ENCODE results near the gene DDAH2. TPM values are rescaled to one million over a fixed set of nuclear protein-coding genes. Genes with fewer than 3 reads are reported as not detected.

The DDAH2 gene
- polyA plus RNA-seq, 4 donors: 163 to 243 (median 200) TPM

DNA sequence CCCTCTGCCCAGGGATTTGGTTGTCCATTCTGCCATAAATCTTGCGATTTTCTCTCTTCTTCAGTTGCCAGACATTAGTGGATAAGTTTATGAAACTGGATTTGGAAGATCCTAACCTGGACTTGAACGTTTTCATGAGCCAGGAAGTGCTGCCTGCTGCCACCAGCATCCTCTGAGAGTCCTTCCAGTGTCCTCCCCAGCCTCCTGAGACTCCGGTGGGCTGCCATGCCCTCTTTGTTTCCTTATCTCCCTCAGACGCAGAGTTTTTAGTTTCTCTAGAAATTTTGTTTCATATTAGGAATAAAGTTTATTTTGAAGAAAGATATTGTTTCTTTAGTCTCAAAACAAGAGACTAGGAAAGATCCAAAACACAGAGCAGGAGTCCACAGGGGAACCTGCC, 33.3 kb upstream of the DDAH2 start, which contains the start of gene SAPCD1:
TSS of gene SAPCD1 (plus strand) at position 301 of the 400 bp plus-strand sequence. CDS start 399 bp downstream, outside the sequence.
- no peak for DNase-seq (ENCODE audit: low read depth in 4 of 4, low spot score in 2 of 4)

DNA sequence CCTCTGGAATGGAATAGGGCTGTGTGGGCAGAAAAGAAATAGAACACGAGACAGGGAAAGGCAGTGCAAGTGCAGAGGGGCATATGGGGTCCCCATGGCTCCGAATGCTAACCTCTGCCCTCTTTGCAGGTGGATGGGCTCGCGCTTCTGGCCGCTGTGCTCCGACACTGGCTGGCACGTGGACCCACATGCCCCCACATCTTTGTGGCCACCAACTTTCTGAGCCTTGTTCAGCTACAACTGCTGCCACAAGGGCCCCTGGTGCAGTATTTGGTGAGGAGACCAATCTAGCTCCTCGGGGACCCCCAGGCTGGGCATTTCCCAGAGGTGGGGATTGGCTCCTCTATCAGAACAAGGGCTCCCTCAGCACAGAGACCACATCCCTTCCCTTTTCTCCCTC, 32.2 kb upstream of the DDAH2 start:
- no peak for DNase-seq (ENCODE audit: low read depth in 4 of 4, low spot score in 2 of 4)

DNA sequence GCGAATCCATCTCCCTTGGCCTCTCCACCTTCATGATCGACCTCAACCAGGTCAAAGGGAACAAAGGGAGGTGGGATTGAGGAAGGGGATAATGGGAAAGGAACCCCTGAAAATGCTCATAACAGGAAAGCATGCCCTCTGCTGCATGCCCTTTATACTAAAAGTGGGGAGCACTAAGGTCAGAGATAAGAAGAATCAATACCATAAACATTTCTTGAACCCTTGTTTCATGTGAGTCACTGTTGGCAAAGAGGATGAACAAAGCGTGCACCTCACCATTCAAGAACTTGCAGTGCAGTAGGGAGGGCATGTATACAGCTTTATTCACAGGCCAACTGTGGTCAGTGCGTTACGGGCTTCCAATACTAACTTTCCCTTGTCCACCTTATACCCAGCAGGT, 31.7 kb upstream of the DDAH2 start:
- DNase-seq (ENCODE audit: low read depth in 4 of 4, low spot score in 2 of 4): no peak

DNA sequence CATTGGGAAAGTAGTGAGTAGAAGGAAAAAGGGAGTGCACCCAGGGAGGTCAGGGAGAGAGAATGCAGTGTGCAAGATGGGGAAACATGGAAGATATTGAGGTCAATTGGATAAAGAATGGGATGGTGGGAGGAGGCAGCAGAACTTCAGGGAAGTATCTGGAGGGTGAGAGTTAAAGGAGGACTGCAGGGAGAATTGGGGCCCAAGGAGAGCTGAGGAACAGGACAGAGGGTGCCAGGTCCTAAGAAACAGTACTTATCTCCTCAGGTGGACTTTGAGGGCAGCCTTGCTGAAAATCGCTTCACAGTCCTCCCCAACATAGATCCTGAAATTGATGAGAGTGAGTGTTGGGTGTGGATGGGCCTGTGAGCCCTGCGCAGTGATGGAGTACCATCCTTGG, 29.2 kb upstream of the DDAH2 start:
- no peak for DNase-seq (ENCODE audit: low read depth in 4 of 4, low spot score in 2 of 4)

DNA sequence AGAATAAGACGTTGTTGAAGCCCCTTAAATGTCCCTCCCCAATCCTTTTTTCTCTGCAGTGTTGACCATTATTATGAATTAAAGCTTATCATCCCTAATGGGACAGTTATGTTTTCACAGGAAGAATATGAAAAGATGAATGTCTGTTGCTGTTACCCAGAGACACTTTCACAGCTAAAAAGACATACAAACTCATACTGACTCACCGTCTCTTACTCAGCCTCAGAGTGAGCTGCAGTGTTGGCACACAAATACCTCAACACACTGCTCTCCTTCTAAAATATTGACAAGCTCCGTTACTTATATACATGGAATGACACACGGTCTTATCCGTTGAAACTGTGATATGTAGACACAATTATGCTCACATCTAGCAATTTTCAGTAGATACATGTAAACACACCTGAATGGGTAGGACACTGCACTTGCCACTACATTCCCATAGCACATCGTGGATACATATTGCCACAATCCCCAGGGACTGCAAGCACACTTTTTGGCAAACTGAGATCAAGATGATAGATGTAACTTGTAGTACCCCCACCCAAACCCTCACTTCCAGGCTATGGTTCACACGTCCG, 23.7 kb upstream of the DDAH2 start:
- DNase-seq (ENCODE audit: low read depth in 4 of 4, low spot score in 2 of 4): no peak

DNA sequence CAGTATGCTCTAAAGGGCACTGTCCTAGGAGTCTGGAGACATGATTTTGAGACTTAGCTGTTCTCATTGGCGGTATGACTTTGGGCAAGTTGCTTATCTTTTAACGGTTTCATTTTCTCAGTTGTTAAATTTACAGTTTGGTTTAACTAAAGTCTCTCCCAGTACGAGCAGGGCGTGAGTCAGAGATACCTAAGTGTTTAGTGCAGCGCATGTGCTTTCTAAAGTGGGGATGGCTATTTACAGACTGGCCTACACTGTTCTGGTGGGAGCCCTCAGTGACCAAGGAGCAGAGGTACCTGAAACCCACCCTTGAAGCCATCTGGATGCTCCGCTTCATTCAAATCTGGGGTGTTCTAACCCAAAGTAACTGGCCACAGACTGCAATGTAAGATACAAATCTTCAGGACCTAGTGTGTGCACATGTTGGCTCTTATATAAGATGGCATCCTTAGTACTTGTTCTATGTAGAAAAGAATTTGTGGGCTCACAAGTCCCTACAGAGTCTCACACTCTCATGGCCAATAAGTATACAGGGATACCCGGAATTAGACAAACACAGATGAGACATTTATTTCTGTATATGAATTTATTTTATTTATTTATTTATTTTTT, 21.4 kb upstream of the DDAH2 start:
- DNase-seq (ENCODE audit: low read depth in 4 of 4, low spot score in 2 of 4): no peak

DNA sequence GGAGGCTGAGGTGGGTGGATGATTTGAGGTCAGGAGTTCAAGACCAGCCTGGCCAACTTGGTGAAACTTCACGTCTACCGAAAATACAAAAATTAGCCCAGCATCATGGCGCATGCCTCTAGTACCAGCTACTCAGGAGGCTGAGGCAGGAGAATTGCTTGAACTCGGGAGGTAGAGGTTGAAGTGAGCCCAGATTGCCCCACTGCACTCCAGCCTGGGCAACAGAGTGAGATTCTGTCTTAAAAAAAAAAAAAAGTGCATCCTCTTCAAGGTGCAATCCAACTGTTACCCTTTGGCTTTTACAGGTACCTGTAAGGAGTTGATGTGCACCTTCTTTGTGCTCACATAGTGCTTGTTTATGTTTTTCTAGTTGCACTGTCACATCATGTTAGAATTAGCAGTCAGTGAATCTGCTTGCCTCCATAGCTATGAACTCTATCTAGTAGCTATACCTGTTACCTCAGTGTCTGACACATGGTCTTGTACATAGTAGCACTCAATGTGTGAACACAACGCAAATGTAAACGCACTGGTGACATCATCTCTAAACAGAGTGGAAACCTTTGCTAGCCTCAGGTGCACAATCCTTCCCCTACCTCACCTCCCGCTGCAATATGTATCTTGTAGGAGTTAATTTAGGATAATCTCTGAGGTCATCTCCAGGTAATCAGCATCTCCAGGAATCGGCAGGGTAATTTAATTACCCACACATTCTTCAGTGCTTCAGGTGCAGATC, 20.4 kb upstream of the DDAH2 start:
- no peak for DNase-seq (ENCODE audit: low read depth in 4 of 4, low spot score in 2 of 4)

DNA sequence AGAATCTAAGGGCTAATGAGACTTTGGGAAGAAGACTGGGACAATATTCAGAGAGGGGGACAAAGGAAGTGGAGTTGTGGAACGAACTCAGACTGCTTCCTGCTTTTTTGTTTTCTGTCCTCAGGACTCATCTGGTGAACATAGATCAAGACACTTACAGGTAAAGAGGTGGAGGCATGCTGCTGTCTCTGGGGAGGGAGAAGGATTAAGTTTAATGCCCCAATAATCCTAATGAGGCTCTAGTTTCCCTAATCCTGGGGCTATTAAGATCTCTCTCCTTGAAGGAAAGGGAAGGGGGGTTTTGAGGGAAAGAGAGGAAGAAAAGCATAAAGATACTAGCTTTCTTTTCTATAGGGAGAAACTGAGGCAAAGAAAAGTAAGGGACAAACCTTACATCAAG, 15.3 kb upstream of the DDAH2 start:
- DNase-seq (ENCODE audit: low read depth in 4 of 4, low spot score in 2 of 4): no peak

DNA sequence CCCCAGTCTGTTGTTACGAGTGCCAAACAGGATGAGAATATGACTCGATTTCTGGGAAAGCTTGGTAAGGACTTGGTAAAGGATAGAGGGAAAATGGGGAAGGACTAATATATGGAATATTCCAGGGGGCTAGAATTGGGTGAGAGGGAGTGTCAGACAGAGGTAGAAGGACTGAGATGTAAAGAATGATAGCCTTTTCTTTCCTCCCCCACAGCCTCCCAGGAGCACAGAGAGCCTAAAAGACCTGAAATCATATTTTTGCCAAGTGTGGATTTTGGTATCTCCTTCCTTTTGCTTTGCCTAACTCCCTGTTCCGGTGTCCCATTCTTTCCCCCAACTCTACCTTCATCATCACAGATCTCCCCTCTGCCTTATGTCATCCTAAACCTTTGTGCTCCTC, 13.8 kb upstream of the DDAH2 start:
- DNase-seq (ENCODE audit: low read depth in 4 of 4, low spot score in 2 of 4): no peak

DNA sequence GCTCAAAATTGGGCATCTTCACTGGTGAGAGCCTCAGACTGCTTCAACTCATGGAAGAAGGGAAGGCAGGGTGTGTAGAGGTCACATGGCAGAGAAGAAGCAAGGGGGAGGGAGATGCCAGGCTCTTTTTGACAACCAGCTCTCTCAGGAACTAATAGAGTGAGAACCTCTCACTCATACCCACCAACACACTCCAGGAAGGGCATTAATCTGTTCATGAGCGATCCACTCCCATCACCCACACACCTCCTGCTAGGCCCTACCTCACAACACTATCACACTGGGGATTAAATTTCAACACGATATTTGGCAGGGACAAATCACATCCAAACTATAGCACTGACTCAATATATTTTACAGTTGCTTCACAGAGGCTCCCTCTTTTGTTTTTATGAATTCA, 12.7 kb upstream of the DDAH2 start:
- no peak for DNase-seq (ENCODE audit: low read depth in 4 of 4, low spot score in 2 of 4)

DNA sequence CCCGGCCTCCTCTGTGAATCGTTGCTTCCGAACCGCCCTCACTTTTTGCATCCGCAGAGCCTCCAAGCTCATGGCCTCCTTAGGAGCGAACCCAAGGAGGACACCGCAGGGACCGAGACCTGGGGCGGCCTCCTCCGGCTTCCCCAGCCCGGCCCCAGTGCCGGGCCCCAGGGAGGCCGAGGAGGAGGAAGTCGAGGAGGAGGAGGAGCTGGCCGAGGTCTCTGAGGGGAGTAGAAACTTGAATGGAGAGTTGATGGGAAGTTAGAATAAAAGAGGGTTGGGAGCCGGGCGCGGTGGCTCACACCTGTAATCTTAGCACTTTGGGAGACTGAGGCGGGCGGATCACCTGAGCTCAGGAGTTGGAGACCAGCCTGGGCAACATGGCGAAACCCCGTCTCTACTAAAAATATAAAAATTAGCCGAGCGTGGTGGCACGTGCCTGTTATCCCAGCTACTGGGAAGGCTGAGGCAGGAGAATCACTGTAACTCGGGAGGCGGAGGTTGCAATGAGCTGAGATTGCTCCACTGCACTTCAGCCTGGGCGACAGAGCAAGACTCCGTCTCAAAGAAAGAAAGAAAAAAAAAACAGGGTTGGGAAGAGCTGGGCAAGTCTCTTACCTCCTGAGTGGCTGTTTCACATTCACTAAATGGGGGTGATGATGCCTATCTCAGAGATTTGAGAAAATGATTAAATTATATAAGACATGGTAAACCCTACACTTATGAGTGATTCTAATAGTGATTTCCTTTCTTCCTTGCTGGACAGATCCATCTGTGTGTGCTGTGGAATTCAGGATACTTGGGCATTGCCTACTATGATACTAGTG, 11.5 kb upstream of the DDAH2 start:
- no peak for DNase-seq (ENCODE audit: low read depth in 4 of 4, low spot score in 2 of 4)

DNA sequence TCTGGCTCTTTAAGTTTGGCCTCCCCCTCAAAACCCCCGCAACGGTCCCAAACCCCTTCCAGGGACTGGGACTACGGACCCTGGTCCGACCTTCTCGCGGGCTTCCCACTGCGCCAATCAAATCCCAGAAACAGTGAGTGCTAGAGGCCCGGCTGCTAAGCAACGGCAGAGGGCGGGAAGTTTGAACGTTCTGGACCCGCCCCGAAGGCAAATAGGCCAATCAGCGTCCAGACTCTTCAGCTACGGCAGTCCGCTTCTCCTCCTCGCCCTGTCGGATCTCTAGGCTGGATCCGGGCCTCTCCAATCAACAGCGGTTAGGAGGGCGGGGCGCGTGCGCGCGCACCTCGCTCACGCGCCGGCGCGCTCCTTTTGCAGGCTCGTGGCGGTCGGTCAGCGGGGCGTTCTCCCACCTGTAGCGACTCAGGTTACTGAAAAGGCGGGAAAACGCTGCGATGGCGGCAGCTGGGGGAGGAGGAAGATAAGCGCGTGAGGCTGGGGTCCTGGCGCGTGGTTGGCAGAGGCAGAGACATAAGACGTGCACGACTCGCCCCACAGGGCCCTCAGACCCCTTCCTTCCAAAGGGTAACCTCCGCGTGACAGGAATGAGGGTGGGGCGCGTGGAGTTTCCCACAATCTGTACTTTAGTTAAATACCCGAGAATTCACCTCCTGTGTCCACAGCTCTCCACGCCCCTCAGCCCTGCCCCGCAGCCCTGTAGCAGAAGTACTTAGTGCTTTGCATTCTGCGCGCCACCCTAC, 10.7 kb upstream of the DDAH2 start, which contains the start of gene MSH5:
TSS of gene MSH5 (plus strand) at position 367 of the 758 bp plus-strand sequence. CDS start 462 bp downstream, outside the sequence.
- peak; percentile 96 to 100 (median 98) for DNase-seq (ENCODE audit: low read depth in 4 of 4, low spot score in 2 of 4)

DNA sequence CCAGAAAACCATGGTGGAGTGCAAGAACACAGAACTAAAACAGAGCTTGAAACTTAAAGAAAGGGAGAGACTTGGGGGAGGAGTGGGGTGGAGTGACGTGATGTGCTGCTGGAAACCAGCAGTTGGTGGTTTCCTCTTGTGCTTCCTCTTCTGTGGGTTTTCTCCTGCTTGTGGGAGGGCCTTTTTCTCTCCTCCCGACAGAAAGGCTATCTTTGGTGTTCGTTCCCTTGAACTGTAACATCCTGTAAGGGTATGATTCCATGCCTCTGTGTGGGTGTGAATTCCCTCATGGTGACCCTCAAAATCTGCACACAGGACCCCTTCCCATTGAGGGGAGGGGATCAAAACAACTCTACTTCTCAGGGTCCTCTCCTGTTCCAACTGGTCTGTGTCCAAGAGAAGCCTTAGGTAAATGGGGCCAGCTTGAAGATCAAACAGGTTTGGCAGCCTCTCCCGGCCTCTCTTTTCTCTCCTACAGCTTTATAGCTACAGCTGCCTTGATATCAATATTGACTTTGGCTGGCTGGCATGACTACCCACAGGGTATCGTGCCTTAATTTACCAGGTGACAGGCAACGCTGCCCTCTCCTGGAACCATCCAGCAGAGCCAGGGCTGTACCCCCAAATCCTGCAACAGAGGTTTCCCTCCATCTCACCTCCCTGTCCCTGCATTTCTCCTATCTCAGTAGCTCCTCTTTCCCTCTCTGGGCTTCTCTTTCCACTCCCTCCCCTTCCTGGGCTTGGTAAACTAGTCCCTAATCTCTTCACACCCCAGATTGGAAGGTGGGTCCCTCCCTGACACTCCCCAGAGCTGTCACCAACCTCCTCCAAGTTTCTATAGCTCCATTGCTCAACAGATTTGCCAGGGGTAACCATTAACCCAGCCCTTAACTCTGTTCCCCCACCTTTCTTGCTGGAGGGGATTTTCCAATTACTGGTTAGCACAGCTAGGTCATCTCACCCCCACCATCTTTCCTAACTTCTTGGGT, 9.2 kb upstream of the DDAH2 start:
- DNase-seq (ENCODE audit: low read depth in 4 of 4, low spot score in 2 of 4): peak in 3 of 4 donors; percentile 62 to 79 (median 72)

DNA sequence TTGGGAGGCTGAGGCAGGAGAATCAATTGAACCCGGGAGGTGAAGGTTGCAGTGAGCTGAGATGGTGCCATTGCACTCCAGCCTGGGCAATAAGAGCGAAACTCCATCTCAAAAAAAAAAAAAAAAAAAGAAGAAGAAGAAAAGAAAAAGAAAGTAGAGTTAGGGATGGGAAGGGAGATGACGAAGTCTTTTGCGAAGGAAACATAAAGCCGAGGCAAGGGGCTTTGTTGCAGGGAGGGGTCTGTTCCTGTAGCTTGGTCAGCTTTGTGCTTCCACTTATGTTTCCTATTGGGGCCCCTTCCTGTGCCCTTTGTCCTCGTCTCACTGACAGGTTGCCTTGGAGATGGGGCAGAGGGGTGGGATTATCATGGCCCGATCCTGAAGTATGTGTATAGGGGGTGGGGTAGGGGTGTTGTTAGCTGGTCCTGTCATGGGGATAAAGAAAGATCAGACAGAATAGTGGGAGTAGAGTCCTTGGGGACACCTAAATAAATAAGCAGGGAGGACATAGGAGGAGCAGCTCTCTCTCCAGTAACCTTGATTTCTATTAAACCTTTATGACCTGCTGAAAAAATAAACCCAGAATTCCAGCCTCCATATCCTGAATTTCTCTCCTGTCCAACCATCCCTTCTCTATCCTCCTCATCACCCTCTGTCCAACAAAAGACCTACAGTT, 8.4 kb upstream of the DDAH2 start:
- DNase-seq (ENCODE audit: low read depth in 4 of 4, low spot score in 2 of 4): peak in 3 of 4 donors; percentile 62 to 70 (median 67)

DNA sequence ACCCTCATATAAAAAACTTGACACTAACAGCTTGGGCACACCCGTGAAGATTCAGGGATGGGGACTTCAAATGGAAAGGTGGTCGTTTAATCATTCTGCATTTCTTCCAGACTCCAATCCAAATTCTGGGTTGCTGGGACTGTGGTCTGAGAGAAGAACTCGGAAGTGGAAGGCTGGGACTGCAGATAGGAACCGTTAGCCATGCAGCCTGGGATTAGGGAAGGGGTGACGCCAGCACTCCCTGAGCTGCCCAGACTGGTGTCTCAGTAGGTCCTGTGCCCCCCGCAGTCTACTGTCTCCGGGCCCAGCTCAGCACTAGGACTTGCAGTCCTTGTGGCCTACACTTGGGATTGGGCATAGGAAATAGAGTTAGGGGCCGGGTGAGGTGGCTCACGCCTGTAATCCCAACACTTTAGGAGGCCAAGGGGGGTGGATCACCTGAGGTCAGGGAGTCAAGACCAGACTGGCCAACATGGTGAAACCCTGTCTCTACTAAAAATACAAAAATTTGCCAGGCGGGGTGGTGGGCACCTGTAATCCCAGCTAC, 7.7 kb upstream of the DDAH2 start:
- DNase-seq (ENCODE audit: low read depth in 4 of 4, low spot score in 2 of 4): no peak

DNA sequence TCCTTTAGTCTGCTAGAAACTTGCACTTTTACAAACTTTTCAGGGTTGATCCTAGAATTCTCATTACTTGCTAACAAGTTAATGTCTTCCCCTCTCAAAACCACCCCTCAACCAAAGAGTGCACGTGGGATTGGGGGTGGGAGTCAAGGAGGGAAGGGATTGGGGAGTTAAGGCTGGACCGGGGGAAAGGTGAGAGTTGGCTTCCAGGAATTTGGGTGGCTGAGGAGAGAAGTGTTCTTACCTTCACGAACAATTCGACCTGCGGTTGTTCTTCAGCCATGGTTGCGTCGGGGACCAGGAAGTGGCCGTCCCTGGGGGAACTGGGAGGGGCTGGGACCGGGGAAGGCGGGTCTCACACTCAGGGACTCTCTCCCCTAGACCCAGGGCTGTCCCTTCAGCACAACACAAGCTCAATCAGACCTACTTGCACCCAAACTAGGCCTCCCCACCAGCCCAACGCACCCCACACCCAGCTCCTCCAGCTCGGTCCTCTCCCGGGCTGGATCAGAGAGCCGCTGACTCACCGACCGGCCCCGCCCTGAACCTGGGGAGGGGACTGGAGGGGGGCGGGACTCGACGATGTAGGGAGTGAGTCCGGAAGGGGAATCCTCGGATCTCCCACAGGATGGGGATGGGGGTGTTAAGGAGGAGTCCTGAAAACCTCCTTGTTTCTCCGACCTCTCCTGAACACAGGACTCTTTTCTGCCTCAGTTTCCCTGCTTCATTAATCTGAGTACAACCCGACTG, 7.1 kb upstream of the DDAH2 start, which contains the start of gene CLIC1:
TSS of gene CLIC1 (minus strand) at position 510 of the 747 bp plus-strand sequence. CDS start at position 280, 230 bp downstream.
- peak in 3 of 4 donors; percentile 67 to 76 (median 71) for DNase-seq (ENCODE audit: low read depth in 4 of 4, low spot score in 2 of 4)

DNA sequence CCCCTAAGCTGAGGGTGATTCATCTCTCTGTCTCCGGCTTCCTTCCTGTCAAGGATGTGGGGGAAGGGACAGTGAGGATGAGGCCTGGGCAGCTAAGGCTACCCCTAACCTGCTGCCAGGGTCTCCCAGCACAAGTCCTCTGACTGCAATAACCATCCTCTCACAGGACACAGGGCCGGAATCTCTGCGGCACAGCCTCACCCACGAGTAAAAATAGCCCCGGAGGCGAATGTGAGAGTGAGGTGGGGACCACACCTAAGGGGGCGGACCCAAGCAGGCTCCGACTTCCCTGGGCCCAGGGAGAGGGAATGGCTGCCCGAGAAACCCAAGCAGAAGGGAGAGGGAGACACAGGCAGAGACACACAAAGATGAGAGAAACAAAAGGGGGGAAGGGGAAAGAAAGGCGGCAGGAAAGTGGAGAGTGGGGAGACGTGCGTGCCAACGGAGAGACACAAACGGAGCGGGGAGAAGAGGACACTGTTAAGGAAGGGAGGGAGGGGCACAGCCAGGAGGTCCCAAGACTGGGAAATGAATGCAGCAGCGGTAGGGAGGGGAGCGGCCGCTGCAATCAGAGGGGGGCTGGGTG, 5.8 kb upstream of the DDAH2 start:
- no peak for DNase-seq (ENCODE audit: low read depth in 4 of 4, low spot score in 2 of 4)
